GM19324 (cell line): ENCODE results near the gene ABCA2.

Experiments used
- ATAC-seq: cut with Tn5 transposase; IDR thresholded peaks from one replicate; pipeline ENCODE4 v1.9.1; 2021; ENCODE audit warnings: mild to moderate bottlenecking, moderate library complexity; ENCODE audit not compliant: unreplicated experiment, low FRiP score

The ABCA2 gene

GRCh38 chr9:137000177-137000930 is 27.7 kb downstream of the ABCA2 start:
- ATAC-seq, result peak; percentile 51

GRCh38 chr9:136997830-136998234 is 30.2 kb downstream of the ABCA2 start:
- ATAC-seq, result no peak

- no peak for ATAC-seq
Measured at GRCh38 chr9:136997371-136997770, 30.7 kb downstream of the ABCA2 start.

- no peak for ATAC-seq
Measured at GRCh38 chr9:136996361-136997292, 31.4 kb downstream of the ABCA2 start, which contains the start of gene CLIC3. Gene CLIC3, minus strand, starts transcription at chr9:136996568. Its CDS starts 25 bp downstream, at chr9:136996543.

- no peak for ATAC-seq
Measured at GRCh38 chr9:136995772-136996311, 32.2 kb downstream of the ABCA2 start.

- ATAC-seq, result no peak
Measured at GRCh38 chr9:136995362-136995761, 32.7 kb downstream of the ABCA2 start.

GRCh38 chr9:136994888-136995230 is 33.2 kb downstream of the ABCA2 start:
- no peak for ATAC-seq

- no peak for ATAC-seq
Measured at GRCh38 chr9:136994180-136994887, 33.7 kb downstream of the ABCA2 start.

GRCh38 chr9:136992819-136993369 is 35.1 kb downstream of the ABCA2 start:
- no peak for ATAC-seq

- peak; percentile 86 for ATAC-seq
Measured at GRCh38 chr9:136991993-136992818, 35.8 kb downstream of the ABCA2 start, which contains the start of gene PAXX. Gene PAXX, plus strand, starts transcription at chr9:136992422. Its CDS starts 22 bp downstream, at chr9:136992444.

GRCh38 chr9:136990242-136990911 is 37.7 kb downstream of the ABCA2 start:
- ATAC-seq, result no peak

GRCh38 chr9:136988872-136989271 is 39.2 kb downstream of the ABCA2 start:
- no peak for ATAC-seq

GRCh38 chr9:136985853-136986252 is 42.2 kb downstream of the ABCA2 start:
- ATAC-seq, result no peak

GRCh38 chr9:136985027-136985602 is 42.9 kb downstream of the ABCA2 start:
- ATAC-seq, result no peak

- no peak for ATAC-seq
Measured at GRCh38 chr9:136984464-136985026, 43.5 kb downstream of the ABCA2 start.

- no peak for ATAC-seq
Measured at GRCh38 chr9:136983656-136984314, 44.3 kb downstream of the ABCA2 start.

GRCh38 chr9:136983167-136983566 is 44.9 kb downstream of the ABCA2 start:
- ATAC-seq, result no peak
